OCI-M2 (cell line): Measurements from ENCODE around the gene SNRPD3.
"Not testable (repeated sequence)": the region's sequence is repeated elsewhere in the genome, so short reads cannot be mapped to it uniquely, and the experiment has no call there.

Source experiments
- DNase-seq: peaks from one replicate; lab custom pipeline; 2025; ENCODE audit not compliant: unreplicated experiment; lab: John Stamatoyannopoulos, UW

The SNRPD3 gene

DNA sequence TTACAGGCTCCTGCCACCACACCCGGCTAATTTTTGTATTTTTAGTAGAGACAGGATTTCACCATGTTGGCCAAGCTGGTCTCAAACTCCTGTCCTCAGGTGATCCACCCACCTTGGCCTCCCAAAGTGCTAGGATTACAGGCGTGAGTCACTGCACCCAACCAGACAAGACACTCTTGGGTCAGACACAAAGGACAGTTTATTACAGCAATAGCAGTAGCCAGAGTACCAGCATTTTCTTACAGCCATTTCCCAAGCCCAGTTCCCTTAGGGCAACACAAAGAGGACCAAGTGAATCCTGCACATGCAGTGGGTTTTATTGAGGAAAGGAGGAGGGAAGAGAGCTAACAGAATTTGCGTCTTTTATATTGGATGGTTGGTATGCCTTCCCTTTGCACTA lies 24.8 kb upstream of the SNRPD3 start:
- not testable (repeated sequence) for DNase-seq

DNA sequence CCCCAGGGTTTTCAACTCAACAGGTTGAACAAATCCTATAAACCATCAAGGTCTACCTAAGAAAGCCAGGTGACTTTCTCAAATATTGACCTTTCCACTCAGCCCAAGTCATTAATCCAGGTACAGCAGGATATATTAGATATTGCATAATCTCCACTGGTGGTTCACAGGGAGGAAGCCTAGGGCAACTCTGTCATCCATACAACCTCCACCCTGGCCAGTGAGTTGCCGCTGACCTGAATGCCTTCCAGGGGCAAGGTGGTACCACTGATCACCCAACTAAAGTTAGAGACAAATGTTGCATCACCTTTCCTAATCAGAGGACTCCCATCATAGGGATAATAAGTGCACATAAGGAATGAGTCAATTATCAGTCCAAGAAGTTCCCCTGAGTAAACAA lies 23.7 kb upstream of the SNRPD3 start:
- no peak for DNase-seq

DNA sequence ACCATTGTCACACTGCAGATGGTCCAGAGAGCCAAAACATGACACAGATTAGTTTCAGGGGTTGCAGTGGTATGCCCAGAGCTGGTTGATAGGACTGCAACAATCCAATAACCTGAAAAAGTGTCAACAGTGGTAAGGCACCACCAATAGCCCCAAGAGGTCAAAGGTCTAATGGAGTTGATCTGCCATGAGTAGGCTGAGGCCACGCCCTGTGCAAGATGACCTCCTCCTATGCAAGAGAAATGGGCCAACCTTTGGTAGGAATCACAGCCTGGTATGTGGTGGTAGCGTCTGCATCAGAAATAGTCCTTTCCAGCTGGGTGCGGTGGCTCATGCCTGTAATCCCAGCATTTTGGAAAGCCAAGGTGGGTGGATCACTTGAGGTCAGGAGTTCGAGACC lies 20.5 kb upstream of the SNRPD3 start:
- DNase-seq: no peak

DNA sequence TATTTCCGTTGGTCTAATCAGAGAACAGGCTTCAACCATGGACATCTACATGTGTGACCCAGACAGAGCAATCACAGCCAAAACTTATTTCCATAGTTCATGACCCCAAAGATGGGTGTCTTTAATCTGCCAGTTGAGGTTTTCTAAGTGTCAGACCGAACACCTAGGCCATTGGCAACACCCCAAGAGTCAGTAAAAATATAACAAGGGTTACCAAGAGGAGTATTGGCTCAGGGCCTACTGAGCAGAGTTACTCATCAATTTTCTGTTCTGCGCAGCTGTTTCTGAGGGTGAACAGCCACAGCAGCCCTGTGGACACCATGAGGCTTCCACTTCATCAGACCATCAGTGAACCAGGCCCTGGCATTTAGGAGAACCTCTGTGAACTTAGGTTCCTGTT lies 19.7 kb upstream of the SNRPD3 start:
- no peak for DNase-seq

DNA sequence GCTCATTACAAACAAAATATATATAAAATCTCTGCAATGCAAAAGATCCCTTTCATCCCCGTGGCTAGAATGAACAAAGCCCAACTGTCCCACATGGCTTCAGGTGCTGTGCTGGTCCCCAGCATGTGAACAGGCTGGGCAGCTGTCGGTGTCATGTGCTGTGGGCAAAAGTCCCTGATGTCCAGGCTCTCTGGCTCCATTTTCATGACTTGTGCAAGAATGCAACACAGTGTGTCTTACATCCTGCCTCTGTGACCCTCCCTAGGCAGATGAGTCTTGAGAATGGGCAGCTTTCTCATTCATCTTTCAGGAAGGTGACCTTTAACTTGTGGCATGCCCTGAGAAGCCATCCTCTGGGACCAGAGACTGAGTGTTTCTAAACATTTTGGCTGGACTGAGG lies 15.3 kb upstream of the SNRPD3 start:
- DNase-seq: no peak

DNA sequence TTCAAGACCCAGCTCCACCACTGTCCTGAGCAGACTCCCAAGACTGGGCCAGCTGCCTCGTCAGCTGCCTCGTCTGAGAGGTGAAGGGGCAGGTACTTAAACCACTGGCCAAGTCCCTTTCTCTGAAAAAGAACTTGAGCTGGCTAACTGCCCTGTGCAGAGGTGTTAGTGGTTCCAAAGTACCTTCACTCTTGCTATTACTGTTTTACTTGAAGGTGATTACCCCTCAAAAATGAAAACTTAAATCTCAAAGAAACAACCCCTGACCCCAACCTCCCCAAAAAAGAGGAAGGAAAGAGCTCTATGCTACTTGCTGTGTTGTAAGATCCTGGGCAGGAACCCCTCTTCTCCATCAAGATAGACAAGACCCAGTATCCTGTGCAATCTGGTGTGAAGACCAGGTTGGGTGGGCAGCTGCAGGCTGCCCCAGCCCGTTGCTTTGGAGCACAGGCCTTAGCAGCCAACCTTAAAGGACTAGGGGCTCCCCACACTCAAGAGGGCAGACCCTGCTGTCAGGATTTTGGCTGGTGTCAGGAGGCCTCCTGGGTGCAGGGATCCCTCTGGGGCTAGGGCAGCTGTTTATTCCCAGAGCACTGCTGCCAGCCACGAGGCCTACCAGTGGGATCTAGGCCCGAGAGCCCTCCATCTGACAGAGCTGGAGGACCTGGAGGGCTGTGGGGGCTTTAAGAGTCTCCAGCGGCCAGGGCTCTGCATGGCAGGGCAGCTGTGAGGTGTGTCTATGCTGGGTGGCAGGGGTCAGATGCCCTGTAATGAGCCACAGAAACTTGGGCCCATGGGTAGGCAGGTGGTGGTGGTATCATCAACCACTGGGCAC lies 13.9 kb upstream of the SNRPD3 start:
- DNase-seq: no peak

DNA sequence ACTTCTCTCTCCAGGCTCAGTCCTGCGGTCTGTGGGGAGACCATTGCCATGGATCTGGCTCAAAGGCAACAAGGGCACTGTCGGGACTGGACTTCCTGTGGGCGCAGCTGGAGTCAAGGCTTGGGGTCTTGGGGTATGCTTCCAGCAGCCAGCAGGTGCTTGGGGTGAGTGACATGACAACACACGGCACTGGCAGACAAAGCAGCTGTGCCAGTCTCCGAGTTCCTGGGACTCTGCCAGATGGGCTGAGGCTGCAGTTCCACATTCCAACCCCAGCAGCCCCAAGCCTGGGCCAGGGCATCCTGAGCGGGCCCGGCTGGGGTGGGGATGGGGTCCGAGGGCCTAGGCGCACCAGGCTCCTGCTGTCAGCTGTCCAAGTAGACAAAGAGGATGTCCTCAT lies 13.2 kb upstream of the SNRPD3 start:
- no peak for DNase-seq

DNA sequence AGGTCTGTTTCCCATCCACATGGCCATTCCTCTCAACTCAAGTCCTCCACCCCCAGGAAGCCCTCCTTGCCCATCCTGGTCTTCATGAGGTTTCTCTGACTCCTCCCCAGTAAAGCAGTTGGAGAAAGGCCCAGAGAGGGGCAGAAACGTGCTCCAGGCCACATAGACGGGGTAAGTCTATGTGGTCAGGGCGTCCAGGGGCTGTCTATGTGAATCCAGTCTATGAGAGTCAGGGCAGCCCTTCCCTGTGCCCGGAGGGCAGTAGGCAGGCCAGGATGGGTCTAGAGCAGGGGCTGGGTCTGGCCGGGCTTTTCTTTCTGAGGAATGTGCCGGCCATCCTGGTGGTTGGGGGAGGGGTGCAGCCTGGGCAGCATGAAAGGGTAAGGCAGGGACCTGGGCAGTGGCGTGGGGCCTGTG lies 12.6 kb upstream of the SNRPD3 start:
- no peak for DNase-seq

DNA sequence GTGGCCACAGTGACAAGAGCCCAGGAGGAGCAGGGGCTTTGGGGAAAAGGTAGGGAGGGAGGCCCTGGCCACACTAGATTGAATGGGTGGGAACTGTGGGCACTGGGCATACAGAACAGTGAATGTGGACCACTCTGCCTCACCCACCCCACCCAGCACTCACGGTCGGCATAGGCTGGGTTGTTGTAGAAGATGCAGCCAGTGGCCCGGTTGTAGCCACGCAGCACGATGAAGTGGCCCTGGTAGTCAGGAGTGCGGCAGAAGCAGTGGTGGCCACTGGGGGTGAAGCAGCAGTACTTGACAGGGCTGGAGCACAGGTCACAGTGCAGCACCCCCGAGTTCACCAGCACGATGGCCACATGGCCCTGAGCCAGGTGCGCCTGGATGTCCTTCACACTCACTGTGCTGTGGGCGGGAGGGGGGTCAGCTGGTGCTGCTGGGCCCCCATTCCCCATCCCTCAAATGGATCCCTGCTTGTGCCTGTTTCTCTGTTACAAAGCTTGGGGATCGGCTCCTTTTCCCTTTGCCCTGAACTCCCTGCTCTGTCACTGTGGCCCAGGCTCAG lies 12.0 kb upstream of the SNRPD3 start:
- no peak for DNase-seq

DNA sequence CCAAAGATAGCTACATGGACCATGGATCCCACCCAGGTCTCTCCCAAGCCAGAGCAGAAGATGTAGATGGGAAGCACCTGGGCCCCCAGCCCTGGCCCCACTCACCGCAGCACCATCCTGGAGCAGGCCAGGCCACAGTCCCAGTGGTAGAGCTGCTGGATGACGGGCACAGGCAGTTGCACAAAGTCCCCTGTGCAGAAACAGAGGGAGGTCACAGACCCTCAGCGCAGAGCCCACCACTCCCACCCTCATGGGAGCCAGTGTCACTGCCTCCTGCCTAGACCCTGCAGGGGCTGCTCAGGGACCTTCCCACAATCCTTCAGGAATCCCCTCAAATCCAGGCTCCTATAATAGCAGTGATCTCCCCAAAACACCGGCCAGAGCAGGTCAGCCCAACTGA lies 7.0 kb upstream of the SNRPD3 start:
- DNase-seq: no peak

DNA sequence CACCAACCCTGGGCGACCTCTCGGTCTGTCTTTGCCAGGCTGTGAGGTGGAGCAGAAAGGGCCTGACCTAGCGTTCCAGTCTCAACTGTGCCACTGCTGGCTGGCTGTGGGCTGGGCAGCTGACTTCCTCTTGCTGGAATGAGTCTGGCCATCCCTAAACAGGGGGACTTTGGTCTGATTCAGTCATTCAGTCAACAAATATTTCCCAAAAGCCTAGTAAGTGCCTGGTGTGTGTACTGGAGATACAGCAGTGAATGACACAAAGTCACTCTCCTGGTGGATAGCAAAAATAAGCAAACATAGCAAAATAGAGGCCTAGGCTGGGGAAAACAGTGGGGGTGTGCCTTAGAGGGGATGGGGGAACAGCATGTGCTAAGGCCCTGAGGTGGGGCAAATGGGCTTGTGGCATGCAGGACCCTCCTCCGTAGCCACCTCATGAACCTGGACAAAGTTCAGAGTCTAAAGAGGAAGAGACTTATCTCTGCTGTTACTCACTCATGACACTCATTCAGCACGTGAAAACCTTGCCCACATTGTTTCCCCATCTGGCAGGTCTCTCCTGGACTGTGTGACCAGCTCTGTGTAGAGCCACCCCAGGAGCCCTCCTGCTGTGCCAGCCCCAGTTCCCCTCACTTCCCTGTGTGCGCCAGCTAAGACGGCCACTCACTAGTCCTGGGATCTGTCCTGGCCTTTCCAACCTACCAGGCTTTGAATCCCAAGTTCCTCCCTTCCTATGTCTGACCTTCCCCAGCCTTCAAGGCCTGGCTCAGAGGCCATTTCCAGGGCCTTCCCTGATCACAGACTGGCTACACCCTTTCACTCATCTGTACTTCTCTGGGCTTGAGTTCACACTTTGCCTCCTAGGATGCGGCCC lies 5.5 kb upstream of the SNRPD3 start:
- no peak for DNase-seq

DNA sequence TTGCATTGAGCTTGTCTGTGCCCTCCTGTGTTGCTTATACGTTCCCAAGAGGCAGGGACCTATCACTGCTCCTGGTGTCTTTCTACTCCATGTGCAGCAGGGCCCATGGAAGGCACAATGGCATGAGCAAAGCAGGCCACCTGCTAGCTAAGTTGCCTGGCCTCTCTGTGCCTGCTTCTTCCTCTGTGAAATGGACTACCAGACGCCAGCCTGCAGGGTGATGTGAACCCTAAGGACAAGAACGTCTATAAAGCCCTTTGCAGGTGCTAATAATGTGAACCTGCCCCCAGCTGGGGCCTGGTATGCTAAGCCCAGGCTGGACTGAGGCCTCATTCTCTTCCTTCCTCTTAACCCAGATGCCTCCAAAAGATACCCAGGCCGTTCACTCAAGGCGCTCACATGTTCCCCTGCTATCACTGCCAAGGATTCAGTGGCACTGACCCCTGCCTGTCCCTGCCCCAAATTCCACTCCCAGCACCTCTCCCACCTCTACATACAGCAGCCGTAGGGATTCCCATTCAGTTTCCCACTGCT lies 4.8 kb upstream of the SNRPD3 start:
- no peak for DNase-seq

DNA sequence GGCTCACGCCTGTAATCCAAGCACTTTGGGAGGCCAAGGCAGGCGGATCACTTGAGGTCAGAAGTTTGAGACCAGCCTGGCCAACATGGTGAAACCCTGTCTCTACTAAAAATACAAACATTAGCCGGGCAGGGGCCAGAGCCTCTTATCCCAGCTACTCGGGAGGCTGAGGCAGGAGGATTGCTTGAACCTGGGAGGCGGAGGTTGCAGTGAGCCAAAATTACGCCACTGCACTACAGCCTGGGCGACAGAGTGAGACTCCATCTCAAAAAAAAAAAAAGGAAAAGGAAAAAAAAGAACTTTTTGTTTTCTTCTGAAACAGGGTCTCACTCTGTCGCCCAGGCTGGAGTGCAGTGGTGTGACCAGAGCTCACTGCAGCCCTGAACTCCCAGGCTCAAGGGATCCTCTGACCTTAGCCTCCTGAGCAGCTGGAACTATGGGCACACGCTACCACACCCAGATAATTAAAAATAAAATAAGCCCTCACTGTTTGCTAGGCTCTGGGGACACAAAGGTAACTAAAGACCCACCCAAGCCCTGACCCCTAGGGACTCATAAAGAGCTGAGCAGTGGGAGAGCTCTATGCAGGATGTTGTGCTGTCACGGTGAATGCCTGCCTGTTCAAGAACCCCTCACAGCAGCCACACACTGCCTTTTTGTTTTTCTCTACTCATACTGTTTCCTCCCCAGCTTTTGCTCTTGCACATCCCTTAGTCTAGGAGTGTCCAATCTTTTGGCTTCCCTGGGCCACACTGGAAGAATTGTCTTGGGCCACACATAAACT lies 3.1 kb upstream of the SNRPD3 start:
- DNase-seq: not testable (repeated sequence)

DNA sequence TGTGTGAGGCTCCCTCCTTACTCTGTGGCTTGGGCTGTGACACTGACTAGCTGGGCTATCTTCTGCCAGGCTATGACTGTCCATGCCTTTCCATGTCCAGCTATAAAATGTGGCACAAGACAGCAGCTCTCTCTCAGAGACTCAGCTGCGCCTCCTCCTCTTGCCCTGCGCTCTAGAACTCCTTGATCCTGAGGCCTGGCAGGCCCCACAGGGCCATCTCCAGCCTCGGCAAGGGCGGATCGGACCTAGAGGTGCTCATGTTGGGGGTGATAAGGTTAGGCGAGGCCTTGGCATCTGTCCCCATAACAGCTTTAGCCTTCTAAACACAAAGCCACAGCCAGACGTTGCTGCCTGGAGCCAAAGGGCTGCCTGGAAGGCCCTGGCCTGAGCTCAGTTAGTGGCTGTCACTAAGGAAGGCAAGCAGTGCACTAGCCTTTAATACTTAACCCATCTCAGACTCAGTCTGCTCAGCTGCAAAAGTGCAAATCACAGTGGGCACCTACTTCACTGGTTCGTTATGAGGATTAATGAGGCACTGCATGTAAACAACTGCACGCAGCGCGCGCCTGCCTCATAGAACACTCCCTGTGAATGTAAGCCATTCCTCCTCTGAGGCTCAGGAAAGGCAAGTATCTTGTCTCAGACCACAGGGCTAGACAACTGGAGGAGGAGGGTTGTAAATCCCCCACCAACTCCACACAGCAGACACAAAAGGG lies 2.0 kb upstream of the SNRPD3 start:
- DNase-seq: no peak

DNA sequence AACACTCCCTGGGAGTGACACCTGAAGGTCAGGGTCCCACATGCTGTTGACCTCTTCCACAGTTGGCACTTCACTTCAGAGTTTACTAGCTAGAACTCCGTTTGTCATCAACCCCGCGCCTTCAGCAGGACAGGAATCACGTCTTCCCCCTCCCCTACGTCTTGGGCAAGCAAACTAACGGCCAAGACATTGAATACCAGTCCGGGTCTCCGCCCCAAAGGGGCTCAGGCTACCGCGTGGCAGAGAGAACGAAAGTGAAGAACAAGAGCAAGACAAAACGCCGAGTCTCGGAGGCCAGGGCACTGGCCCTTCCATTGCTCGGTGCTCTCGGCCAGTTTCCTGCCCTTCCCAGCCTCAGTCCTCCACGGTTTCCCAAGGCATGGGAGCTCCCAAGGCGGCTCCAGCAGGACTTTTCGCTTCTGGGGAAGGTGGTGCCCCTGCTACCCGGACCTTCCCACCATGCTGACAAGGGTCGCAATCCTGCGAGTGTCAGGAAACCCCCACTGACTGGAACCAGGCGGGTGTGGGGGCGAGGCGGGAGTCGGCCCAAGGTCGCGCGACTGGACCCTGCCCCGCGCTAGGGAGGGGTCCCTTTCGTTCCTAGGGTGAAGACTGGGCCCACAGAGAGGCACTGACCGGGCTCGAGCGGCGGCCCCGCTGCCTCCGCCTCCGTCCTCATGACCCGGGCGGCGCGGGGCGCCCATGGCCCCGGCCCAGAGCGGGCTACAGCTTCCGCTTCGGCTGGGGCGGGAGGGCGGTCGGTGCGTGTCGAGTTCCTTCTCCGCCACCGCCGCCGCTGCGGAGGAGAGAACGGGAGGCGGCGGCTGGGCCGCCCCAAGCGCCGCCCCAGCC lies 1.3 kb upstream of the SNRPD3 start, which contains the start of gene GUCD1:
Gene GUCD1 (minus strand): TSS at position 826 of the 852 bp plus-strand sequence. CDS start 147 bp downstream, at position 679.
- DNase-seq: no peak

DNA sequence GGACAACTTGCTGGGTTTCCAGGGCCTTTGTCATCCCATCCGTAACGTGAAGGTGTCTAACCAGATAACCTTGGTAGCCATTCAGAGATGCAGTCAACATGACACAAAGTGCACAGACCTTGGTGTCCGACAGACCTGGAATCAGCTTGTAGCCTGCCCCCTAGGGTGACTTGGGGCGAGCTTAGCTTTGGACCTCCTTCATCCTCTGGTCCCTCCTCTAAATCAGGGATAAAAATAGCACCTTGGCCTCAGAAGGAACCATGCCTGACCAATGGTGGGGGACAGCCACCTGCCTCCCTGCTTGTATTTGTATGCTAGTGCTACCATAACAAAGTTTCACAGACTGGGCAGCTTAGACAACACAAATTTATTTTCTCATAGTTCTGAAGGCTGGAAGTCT lies 3.7 kb downstream of the SNRPD3 start:
- DNase-seq: no peak

DNA sequence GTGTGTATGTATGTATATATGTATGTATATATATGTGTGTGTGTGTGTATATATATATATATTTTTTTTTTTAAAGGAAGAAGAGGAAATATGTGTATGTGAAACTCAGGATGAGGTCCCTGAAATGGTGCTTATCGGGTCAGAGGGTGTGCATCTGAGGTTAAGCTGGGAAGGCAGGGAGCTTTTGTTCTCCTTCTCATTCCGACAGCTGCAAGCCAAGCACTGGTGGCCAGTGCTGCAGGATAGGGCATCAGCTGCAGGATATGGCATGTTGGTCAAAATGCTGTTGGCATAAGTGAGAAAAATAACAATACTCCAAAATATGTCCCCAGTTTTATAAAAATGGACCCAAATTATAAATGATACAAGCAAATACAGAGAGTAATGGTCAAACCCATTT lies 7.4 kb downstream of the SNRPD3 start:
- DNase-seq: no peak

DNA sequence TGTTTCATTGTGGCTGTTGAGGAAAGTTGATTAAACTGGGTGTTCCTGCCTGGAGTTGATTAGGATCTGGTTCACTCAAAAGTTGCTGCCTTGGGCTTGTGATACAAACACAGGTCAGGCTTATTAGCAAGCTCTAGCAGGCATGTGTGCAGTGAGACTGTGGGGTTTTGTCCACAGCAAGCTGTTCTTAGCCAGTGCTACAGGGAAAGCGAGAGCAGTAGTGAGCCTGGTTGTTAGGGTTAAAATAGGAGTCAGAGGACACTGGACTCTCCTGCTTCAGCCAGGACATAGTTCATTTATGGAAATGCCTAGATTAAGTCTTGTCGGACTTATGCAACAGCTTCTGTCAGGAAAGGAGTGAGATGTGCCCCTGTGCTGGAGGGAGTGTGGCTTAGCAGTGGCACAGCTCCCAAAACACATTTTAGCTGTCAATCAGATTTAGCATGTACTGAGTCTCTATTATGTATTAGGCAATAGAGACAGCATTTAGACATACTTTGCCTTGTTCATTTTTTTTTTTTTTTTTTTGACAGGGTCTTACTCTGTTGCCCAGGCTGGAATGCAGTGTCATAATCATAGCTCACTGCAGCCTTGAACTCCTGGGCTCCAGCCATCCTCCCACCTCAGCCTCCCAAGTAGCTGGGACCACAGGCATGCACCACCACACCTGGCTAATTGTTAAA lies 8.7 kb downstream of the SNRPD3 start:
- DNase-seq: no peak

DNA sequence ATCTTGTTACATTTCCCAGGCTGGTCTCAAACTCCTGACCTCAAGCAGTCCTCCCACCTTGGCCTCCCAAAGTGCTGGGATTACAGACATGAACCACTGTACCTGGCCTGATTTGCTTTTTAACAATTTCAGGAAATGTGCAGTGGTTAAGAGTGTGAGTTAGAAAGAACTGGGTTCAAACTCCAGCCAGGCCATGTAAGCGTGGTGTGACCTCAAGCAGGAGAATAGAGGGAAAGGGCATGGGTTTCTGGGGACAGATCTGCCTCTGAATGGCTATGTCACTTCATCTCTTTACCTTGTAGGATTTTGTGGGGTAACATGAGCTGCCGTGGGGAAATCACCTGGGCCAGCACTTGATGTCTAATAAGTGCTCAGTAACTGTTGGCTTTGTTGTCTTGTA lies 9.3 kb downstream of the SNRPD3 start:
- no peak for DNase-seq
